PC-9 (cell line): Measurements from ENCODE around the gene DLG2.

Experiments
- EZH2 ChIP-seq: fragments of 200-600 bp; sonication (generic); IDR thresholded peaks from 2 replicates; pipeline ENCODE4 v1.8.0; 2017; ENCODE audit warnings: antibody characterized with exemption, low read depth
- TF ChIP-seq, protein P1 (sequence below): fragments of 200-600 bp; sonication (generic); conservative IDR thresholded peaks from 2 replicates; pipeline ENCODE4 v1.6.1; 2017; ENCODE audit warnings: mixed run types, antibody characterized with exemption, mild to moderate bottlenecking, moderate library complexity

DNA sequence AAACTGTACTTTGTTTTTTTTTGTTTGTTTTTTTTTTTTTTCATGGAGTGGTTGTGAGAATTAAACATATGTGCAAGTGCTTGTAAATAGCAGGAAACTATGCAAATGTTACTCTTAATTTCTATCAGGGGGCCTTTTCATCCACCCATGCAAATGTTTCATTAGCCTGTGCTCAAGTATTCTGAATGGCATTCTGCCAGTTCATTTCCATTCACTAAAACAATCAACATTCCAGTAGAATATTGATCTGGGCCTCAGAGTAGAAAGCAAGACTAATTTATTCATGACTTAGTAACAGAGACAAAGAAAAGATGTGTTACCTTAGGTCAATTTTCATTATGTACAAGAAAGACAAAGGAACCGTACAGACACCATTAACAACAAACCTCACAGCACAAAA is 971.4 kb downstream of the DLG2 start:
- no peak for TF ChIP-seq EZH2
- TF ChIP-seq, protein P1, sequence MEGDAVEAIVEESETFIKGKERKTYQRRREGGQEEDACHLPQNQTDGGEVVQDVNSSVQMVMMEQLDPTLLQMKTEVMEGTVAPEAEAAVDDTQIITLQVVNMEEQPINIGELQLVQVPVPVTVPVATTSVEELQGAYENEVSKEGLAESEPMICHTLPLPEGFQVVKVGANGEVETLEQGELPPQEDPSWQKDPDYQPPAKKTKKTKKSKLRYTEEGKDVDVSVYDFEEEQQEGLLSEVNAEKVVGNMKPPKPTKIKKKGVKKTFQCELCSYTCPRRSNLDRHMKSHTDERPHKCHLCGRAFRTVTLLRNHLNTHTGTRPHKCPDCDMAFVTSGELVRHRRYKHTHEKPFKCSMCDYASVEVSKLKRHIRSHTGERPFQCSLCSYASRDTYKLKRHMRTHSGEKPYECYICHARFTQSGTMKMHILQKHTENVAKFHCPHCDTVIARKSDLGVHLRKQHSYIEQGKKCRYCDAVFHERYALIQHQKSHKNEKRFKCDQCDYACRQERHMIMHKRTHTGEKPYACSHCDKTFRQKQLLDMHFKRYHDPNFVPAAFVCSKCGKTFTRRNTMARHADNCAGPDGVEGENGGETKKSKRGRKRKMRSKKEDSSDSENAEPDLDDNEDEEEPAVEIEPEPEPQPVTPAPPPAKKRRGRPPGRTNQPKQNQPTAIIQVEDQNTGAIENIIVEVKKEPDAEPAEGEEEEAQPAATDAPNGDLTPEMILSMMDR, result no peak
